WERI-Rb-1 (cell line): ENCODE results near the gene ELOA.
"Not testable (repeated sequence)": the region's sequence is repeated elsewhere in the genome, so short reads cannot be mapped to it uniquely, and the experiment has no call there.

Experiments used
- DNase-seq: peaks from one replicate; pipeline ENCODE4 v3.0.0-alpha.2; 2020
- H3K27ac ChIP-seq: fragments of 250-450 bp; sonication (Bioruptor Pico); 2 replicates; pipeline ENCODE4 v1.5.1; 2020; ENCODE audit warnings: mild to moderate bottlenecking, moderate library complexity
- H3K27me3 ChIP-seq: fragments of 250-450 bp; sonication (Bioruptor Pico); 2 replicates; pipeline ENCODE4 v1.5.1; 2021; ENCODE audit warnings: mild to moderate bottlenecking, low read depth, moderate library complexity; ENCODE audit not compliant: insufficient read depth, severe bottlenecking
- H3K36me3 ChIP-seq: fragments of 250-450 bp; sonication (Bioruptor Pico); 2 replicates; pipeline ENCODE4 v1.5.1; 2020; ENCODE audit warnings: mild to moderate bottlenecking, moderate library complexity
- H3K4me3 ChIP-seq: 2 replicates; pipeline ENCODE4 v1.5.1; 2011; ENCODE audit warnings: low read depth, mild to moderate bottlenecking, control low read depth, low read length
- H3K9me3 ChIP-seq: fragments of 250-450 bp; sonication (Bioruptor Pico); 2 replicates; pipeline ENCODE4 v1.5.1; 2021; ENCODE audit warnings: mild to moderate bottlenecking, moderate library complexity; ENCODE audit not compliant: severe bottlenecking
- TF ChIP-seq, protein P1 (sequence below): IDR thresholded peaks from 2 replicates; pipeline ENCODE4 v1.5.1; 2011; ENCODE audit warnings: low read depth, mild to moderate bottlenecking, control low read depth, inconsistent platforms, low read length

Gene ELOA

GRCh38 chr1:23791516-23792047, 48.3 kb downstream of the ELOA start:
- DNase-seq, result no peak
- H3K36me3 ChIP-seq, result peaks cover 40% of the 10 kb centered on the region
- peak overlapping the region; percentile 56 for H3K4me3 ChIP-seq
- H3K27ac ChIP-seq, result peak overlapping the region; percentile 39
- H3K27me3 ChIP-seq, result no peaks in the 10 kb centered on the region
- H3K9me3 ChIP-seq, result no peaks in the 10 kb centered on the region
- TF ChIP-seq, protein P1, sequence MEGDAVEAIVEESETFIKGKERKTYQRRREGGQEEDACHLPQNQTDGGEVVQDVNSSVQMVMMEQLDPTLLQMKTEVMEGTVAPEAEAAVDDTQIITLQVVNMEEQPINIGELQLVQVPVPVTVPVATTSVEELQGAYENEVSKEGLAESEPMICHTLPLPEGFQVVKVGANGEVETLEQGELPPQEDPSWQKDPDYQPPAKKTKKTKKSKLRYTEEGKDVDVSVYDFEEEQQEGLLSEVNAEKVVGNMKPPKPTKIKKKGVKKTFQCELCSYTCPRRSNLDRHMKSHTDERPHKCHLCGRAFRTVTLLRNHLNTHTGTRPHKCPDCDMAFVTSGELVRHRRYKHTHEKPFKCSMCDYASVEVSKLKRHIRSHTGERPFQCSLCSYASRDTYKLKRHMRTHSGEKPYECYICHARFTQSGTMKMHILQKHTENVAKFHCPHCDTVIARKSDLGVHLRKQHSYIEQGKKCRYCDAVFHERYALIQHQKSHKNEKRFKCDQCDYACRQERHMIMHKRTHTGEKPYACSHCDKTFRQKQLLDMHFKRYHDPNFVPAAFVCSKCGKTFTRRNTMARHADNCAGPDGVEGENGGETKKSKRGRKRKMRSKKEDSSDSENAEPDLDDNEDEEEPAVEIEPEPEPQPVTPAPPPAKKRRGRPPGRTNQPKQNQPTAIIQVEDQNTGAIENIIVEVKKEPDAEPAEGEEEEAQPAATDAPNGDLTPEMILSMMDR, result no peak

DNA sequence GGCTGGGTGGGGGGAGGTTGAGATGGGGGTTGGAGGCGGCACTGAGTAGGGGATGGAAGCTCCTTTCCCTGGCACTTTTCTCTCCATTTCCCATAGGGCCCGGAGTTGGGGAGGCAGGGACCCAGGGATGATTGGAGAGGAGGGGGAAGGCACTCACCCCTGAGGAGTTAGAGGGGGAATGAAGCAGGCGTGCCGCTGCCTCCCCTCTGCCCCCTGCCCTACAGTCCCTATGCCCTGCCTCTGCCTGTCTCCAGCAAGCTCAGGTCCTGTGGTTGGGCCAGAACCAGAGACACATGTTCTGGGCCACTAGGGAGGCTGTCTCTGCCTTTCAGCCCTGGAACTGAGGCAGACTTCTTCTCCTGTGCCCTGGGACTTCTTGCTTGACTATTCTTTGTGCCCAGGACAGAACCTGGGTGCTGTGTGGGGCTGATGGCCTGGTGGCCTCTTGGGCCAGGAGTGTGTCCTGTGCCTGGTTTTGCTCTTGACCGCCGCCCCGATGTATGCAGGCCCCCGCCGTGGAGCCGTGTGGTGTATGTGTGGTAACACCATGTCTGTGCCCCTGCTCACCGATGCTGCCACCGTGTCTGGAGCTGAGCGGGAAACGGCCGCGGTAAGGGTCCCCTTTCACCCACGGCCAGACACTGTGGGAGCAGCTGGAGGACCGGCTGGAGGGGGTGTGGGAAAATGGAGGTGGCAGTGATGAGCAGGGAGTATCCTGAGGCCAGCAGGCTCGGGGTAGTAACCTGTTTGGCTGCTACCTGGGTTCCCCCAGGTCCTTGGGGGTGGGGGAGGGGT, 49.1 kb downstream of the ELOA start:
- Histone ChIP-seq H3K9me3 (no peaks in the 10 kb centered on the region), H3K4me3 (no peak overlapping the region; the same call in 1 of the 2 replicates), H3K27ac (no peak overlapping the region), H3K36me3 (peaks cover 40% of the 10 kb centered on the region), H3K27me3 (no peaks in the 10 kb centered on the region)
- DNase-seq, result no peak
- TF ChIP-seq, protein P1, result no peak

GRCh38 chr1:23793018-23793781, 49.9 kb downstream of the ELOA start:
- TF ChIP-seq, protein P1, result no peak
- Histone ChIP-seq H3K9me3 (no peaks in the 10 kb centered on the region), H3K36me3 (peaks cover 38% of the 10 kb centered on the region), H3K4me3 (no peak overlapping the region), H3K27me3 (no peaks in the 10 kb centered on the region), H3K27ac (no peak overlapping the region)
- no peak for DNase-seq

DNA sequence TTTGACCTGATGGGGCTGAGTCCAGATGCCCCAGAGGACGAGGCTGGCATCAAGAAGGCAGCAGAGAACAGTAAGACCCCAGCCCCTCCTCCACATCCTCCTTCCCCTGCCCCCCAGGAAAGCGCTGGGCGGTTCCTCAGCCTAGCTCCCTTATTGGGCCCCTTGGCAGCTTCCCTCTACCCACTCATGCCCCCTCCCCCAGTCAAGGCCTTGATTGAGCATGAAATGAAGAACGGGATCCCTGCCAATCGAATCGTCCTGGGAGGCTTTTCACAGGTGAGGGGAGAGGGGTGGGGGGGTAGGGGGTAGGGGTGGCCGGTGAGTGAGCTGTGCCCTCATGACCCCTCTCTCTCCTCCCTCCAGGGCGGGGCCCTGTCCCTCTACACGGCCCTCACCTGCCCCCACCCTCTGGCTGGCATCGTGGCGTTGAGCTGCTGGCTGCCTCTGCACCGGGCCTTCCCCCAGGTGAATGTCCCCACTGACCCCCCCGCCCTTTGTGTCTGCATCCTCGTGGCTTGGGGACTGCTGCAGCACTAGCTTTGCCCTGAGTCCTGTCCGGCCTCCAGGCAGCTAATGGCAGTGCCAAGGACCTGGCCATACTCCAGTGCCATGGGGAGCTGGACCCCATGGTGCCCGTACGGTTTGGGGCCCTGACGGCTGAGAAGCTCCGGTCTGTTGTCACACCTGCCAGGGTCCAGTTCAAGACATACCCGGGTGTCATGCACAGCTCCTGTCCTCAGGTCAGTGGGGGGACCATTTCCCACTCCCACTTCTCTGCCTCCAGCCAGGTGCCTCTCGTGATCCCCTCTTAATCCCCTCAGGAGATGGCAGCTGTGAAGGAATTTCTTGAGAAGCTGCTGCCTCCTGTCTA, 50.8 kb downstream of the ELOA start:
- H3K36me3 ChIP-seq, result peaks cover 40% of the 10 kb centered on the region
- no peaks in the 10 kb centered on the region for H3K27me3 ChIP-seq
- H3K9me3 ChIP-seq, result no peaks in the 10 kb centered on the region
- TF ChIP-seq, protein P1, result no peak
- no peak overlapping the region for H3K4me3 ChIP-seq
- DNase-seq, result no peak
- H3K27ac ChIP-seq, result no peak overlapping the region

DNA sequence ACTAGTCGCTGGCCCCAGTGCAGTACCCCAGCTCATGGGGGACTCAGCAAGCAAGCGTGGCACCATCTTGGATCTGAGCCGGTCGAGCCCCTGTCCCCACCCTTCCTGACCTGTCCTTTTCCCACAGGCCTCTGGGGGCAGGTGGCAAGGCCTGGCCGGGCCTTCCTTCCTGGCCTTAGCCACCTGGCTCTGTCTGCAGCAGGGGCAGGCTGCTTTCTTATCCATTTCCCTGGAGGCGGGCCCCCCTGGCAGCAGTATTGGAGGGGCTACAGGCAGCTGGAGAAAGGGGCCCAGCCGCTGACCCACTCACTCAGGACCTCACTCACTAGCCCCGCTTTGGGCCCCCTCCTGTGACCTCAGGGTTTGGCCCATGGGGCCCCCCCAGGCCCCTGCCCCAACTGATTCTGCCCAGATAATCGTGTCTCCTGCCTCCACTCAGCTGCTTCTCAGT, 51.5 kb downstream of the ELOA start:
- H3K27me3 ChIP-seq, H3K9me3 ChIP-seq, DNase-seq, H3K4me3 ChIP-seq, H3K27ac ChIP-seq: not testable (repeated sequence)
- H3K36me3 ChIP-seq, result peaks cover 41% of the 10 kb centered on the region
